NCI-H2171 (cell line): Measurements from ENCODE around the gene SBDS.
"Not testable (repeated sequence)": the region's sequence is repeated elsewhere in the genome, so short reads cannot be mapped to it uniquely, and the experiment has no call there.

Source experiments
- DNase-seq: peaks from one replicate; lab custom pipeline; 2025; lab: John Stamatoyannopoulos, UW

Gene SBDS

GRCh38 chr7:66995050-66995776, at the start of gene SBDS:
TSS of gene SBDS (minus strand) at chr7:66995586. CDS start at chr7:66995417, 169 bp downstream.
- DNase-seq, result peak; percentile 92

GRCh38 chr7:67043559-67043930, 48.2 kb upstream of the SBDS start:
- not testable (repeated sequence) for DNase-seq

- not testable (repeated sequence) for DNase-seq
These were observed 47.6 kb upstream of the SBDS start for GRCh38 chr7:67042781-67043558.

- not testable (repeated sequence) for DNase-seq
These were observed 45.4 kb upstream of the SBDS start for GRCh38 chr7:67040832-67041231.

GRCh38 chr7:67036432-67037395, 41.3 kb upstream of the SBDS start:
- DNase-seq, result not testable (repeated sequence)

GRCh38 chr7:67033251-67033650, 37.9 kb upstream of the SBDS start:
- no peak for DNase-seq

GRCh38 chr7:67031685-67032084, 36.3 kb upstream of the SBDS start:
- not testable (repeated sequence) for DNase-seq

- DNase-seq, result not testable (repeated sequence)
These were observed 30.1 kb upstream of the SBDS start for GRCh38 chr7:67025459-67025858.

- DNase-seq, result no peak
These were observed 27.1 kb upstream of the SBDS start for GRCh38 chr7:67022511-67022910.

- no peak for DNase-seq
These were observed 25.9 kb upstream of the SBDS start for GRCh38 chr7:67021260-67021659.

GRCh38 chr7:67019562-67020390, 24.4 kb upstream of the SBDS start:
- peak; percentile 41 for DNase-seq

GRCh38 chr7:67018940-67019339, 23.6 kb upstream of the SBDS start:
- DNase-seq, result no peak

- not testable (repeated sequence) for DNase-seq
These were observed 22.6 kb upstream of the SBDS start for GRCh38 chr7:67017971-67018370.

- DNase-seq, result not testable (repeated sequence)
These were observed 18.8 kb upstream of the SBDS start for GRCh38 chr7:67014076-67014622.

- not testable (repeated sequence) for DNase-seq
These were observed 14.3 kb upstream of the SBDS start for GRCh38 chr7:67009677-67010076.

GRCh38 chr7:67008260-67008659, 12.9 kb upstream of the SBDS start:
- DNase-seq, result no peak

GRCh38 chr7:67006965-67007364, 11.6 kb upstream of the SBDS start:
- no peak for DNase-seq

GRCh38 chr7:67004145-67004544, 8.8 kb upstream of the SBDS start:
- DNase-seq, result not testable (repeated sequence)

GRCh38 chr7:67000601-67001258, 5.3 kb upstream of the SBDS start:
- DNase-seq, result not testable (repeated sequence)
